NOMO-1 (cell line): Measurements from ENCODE around the gene GRAMD1B.

ENCODE experiments used
- DNase-seq, 2 experiments: peaks; one replicate each; lab custom pipeline; 2025; ENCODE audit not compliant: unreplicated experiment in 2 of 2; lab: John Stamatoyannopoulos, UW

Gene GRAMD1B

DNA sequence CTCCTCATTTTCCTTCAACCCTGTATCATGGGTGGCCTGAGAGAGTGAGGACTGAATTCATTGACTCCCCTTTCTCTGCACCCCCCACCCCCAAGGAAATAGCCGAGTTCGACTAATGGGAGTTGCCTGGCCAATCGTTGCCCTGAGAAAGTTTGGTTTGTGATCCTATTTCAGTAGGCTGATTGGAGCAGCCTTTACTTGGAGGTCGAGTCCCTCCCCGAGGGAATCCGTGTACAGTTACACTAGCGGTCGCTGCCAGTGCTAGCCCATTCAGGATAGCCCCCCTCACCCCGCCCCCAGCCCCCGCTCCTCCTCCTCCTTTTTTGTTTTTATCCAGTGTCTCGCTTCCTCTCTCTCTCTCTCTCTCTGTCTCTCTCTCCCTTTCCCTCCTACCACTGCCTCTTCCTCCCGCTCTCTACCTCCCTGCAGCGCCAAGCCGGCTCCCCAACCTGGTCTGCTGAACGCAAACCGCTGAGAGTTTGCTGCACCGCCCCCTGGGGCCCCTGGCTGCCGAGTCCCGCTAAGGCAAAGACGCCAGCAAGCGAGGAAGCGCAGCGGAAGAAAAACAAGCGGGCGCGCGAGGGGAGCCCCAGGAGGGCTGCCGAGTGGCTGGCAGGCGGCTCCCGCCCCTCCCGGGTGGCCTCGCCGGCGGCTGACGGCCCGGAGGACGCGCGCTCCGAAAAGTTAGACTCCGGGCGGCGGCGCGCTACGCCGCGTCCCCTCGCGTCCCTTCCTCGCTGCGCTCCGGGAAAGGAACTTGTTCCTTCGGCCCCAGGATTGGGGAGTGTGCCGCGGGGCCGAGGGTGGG lies at the start of gene GRAMD1B:
GRAMD1B (plus strand) TSS at position 357 of the 808 bp plus-strand sequence. CDS start 524 bp downstream, outside the sequence.
- peak; percentile 68 to 75 for DNase-seq

DNA sequence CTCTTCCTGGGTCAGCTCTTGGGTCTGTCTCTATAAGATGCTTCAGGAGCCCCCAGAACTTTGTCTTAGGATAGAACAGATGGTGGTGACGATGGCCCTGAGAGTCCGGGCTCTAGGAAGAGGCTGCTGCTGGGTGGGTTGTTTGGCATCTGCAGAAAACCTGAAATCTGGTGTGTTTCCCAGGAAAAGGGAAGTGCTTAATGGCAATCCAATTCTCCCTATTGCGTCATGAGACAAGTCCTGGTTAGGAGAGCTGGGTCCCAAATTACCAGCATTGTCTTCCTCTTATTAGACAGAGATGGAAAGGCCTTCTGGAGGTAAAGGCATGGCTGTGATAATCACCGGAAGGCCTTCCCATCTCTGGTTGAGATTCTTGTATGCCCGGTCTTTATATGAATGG lies 48.9 kb upstream of the GRAMD1B start:
- DNase-seq, result no peak

DNA sequence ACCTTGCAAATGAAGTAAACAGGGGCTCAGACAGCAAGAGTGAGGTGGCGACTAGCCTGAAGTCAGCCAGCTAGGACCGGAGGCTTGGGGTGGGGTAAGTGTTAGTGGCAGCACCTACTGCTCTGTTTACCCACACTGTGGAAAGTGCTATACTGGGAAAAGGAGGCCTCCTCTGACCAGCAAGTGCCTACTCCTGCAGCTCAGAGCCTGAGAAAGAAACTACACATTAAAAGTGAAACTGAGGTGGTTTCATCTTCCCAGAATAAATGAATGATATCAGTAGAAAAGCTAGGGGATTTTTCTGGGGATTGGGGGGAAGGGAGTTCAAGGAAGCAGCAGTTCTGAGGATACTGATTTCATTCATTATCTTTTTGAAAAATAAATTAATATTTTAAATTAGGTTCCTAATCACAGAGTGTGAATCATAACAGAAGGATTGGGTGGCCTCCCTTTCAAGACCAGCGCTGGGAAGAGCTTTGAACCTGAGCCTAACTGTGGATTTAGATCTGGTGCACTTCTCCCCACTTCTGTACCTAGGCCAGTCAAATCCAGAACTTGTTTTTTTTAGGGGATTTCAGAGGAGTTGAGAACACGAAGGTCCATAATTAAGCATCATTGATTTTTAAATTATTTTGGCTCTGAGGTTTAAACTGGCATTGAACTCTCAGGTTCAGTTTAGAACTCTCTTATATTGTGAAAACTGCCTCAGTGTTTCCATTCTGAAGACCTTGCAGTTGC lies 48.1 kb upstream of the GRAMD1B start:
- no peak for DNase-seq

DNA sequence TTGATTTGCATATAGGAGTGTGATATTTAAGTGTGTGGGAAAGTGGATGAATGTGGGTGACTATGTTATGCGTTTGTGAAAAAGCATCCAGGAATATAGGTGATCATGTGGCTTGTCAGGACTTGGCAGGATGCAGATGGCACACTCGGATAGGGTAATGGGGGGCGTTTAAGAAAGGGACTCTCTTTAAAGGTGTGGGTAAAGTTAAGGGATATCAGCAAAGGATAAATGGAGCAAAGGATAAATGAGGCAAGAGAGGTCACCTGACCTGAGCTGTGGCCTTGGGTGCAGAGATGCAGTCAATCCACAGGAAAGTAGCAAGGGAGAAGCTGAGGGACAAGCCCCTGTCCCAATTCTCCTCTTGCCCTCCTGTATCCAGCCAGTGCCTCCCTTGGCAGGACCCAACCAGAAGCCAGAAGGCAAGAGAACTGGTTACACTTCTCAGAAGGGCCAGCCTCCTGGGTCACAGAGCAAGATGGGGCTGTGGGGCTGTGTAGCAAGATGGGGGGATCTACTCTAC lies 47.5 kb upstream of the GRAMD1B start:
- DNase-seq, result no peak

DNA sequence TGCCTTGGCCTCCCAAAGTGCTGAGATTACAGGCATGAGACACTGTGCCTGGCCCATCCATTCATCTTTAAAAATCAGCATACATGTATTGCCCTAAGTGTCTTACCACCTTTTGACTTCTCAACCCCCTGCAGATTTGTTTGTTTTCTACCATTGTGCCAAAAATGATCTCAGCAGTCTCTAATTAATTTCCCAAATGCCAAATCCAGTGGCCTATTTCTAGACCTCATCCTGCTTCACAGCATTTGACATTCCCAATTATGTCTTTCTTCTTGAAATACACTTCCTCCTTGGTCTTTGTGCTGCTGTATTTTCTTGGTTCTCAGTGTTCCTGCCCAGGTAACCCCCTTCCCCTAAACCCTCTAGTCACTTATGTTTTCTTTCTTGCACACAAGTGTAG lies 46.0 kb upstream of the GRAMD1B start:
- DNase-seq, result no peak

DNA sequence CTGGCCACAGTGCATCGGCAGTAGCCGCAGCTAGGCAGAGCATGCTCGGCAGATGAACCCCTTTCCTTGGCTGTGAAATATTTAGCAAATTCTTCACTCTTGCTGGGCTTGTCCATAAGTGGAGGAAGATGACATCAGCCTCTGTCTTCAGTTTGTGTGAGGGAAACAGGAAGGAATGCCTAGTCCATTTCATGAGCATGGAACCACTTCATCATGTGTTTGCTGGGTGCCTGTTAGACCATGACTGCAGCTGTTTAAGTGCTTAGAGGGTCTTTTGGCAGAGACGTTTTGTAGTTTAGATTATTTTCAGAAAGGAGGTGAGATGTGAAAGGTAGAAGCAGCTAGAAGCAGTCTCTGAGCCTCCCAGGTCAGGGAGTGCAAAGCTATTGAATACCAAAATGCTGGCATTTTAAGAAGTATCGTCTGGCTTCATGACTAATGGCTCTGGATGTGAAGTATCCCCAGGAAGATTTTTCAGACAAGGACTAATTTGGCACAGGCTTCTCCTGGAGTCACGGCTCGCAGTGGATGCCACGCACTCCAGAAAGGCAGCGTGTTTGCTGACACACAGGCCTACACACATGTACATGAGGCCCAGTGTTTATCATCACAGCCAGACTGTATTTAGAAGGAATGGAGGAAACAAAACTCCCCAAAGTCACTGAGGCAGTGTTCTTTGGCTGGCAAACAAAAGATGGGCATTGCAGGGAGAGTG lies 43.1 kb upstream of the GRAMD1B start:
- DNase-seq, result no peak

DNA sequence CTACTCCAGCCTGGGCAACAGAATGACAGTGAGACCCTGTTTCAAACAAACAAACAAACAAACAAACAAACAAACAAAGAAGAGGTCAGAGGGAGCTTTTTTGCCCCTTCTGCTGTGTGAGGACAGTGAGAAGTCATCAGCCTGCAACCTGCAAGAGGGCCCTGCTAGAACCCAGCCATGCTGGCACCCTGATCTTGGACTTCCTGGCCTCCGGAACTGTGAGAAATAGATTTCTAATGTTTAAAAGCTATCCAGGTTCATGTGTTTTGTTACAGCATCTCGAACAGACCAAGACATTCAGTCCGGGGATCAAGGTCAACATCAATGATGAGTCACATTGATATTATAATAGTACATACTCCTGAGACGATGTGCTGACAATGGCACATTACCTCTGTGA lies 41.4 kb upstream of the GRAMD1B start:
- DNase-seq, result no peak

DNA sequence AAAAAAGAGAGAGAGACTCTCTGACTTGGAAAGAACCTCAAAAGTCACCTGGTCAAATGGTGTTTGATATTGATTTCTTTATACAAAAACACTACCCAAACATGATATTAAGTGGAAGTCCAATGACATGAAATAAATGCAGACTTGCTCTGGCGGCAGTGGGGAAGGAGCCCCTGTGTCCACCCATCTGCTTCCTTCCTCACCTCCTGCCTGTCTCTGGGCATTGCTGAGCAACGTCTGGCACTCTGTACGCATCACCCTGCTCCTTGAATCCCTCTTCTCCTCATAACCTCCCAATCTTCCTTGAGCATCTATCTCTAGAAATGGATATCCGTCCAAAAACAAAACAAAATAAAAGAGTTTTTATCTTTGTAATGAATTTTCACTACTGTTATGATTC lies 39.9 kb upstream of the GRAMD1B start:
- DNase-seq, result no peak

DNA sequence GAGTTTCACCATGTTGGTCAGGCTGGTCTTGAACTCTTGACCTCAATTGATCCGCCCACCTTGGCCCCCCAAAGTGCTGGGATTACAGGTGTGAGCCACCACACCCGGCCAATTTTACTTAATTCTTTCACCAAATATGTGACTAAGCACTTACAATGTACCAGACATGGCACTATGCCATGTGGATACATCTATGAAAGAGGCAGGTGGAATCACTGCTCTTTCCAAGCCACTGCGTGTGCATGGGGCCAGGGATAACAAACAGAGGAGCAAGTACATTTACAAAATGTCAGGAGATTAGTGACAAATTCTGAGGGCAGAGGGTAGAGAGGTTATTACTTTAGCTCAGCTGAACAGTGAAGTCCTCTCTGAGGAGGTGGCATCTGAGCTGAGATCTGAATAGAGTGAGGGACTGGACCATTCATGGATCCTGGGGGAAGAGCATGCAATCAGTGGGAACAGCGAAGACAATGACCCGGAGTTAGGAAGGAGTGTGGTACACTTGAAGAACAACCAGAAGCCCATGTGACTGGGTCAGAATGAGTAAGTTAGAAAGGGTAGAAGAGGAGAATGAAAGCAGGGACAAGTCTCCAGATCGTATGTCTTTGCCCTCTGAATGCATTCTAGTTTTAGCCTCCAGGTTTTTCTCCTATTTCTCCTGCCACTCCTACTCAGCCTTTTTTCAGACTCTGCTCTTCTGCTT lies 38.3 kb upstream of the GRAMD1B start:
- no peak for DNase-seq

DNA sequence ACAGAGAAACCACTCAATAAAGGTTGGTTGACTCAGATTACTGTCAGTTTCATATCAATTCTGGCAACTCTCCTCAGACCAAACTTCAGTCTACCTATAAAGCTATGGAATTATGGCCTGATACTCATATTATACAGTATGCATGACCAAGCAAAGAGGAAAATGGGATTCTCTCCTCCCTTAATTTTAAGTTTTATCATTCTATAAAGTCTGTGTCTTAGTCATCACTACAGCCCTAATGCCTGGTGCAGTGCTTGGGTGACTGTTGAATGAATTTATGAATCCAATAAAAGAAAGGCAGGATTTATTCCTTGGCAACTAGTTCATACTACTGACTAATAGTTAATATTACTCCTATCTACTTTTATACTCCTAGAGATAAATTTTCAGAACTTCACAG lies 37.6 kb upstream of the GRAMD1B start:
- DNase-seq, result no peak

DNA sequence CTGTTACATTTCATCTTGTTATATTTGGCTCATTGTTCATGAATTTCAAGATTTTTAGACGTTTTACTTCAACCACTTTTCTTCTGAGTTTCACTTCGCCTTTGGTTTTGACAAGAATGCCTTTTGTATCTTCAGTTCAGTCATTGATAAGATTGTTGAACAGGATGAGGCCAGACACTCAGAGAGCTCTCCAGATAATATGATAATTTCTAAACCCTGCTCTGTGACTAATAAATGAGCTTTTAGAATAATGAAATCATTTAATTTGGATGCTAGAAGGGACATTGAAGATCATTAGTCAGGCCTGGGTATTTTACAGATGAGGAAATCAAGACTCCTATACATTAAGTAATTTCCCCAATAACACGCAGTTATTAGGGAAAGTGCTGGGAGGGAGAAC lies 37.2 kb upstream of the GRAMD1B start:
- peak in 1 of 2 experiments; percentile 30 for DNase-seq

DNA sequence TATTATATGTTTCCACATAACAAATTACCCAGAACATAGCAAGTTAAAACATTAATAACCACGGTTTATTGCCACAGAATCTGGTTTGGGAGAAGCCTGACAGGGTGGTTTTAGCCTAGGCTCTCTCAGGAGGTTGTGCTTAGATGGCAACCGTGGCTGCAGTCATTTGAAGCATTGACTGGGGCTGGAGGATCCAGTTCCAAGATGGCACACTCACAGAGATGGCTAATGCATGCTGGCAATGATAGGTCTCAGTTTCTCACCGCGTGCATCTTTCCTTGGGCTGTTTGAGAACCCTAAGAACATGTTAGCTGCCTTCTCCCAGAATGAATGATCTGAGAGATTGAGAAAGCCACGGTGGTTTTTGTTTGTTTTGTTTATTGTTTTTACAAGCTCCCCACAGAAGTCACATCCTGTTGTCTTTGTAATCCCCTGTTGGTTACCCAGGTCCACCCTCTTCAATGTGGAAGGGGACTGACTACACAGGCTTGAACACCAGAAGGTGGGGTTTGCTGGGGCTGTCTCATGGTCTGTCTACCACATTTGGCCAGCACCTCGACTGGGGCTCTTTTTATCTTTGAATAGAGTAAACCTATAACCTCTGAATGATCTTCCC lies 36.6 kb upstream of the GRAMD1B start:
- DNase-seq, result no peak

DNA sequence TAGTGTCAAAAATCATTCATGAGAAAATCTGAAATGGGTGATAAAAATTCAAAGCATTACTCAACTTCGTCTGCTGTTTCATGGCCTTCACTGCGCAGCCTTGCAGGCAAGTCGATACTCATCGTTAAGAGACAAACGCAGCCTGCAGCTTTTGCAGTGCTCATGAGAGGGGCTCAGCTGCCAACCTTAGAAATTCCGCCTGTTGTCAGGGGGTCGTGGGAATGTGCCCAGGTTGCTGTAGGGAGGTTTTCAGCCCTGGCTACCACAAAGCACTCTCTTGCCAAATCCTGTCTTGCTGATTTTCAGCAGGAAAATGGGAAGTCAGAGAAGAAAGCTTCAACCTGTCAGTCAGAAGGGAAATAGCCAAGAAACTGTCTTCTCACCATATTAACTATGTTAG lies 25.4 kb upstream of the GRAMD1B start:
- DNase-seq, result peak; percentile 33 to 52

DNA sequence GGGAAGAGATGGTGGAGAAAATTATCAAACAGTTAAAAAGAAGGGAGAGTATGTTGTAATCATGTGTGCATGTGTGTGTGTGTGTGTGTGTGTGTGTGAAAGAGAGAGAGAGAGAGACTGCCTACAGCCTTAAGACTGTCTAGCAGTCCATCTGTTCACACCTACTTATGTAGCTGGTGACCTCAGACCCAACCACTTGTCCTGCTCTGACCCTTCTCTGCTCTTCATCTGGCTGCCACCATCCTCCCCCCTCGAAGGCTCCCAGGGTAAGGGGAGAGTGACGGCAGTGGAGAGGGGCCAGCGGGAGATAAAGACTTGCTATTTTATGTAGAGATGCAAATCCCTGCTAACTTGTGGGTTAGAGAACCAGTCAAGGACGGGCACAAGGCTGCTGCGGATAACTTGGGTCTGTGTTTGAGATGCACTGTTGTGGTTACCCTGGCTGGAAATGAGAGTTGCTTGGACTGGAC lies 24.9 kb upstream of the GRAMD1B start:
- DNase-seq, result no peak

DNA sequence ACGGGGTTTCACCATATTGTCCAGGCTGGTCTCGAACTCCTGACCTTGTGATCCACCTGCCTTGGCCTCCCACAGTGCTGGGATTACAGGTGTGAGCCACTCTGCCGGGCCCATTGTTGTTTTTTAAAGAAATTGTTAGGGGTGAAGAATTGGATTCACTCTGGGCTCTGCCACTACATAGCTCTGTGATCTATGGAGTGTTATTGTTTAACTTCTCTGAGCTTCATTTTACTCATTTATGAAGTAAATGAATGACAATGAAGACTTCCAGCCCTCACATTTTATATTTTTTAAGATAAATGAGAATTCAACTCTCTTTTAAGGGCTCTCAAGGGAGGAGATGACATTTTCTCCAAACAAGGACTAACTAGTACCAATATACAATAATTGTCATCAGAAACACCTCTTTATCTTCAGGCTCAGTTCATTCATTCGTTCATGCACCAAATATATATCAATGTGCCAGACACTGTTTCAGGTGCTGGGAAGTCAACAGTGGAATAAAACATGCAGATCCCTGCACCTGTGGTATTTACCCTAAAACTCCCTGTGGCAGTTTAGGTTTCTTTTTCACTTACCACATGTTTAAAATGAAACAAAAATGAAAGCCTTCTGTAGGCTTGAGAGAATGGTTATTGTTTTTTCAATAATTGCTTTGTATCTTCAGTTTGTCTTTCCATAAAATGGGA lies 23.5 kb upstream of the GRAMD1B start:
- no peak for DNase-seq

DNA sequence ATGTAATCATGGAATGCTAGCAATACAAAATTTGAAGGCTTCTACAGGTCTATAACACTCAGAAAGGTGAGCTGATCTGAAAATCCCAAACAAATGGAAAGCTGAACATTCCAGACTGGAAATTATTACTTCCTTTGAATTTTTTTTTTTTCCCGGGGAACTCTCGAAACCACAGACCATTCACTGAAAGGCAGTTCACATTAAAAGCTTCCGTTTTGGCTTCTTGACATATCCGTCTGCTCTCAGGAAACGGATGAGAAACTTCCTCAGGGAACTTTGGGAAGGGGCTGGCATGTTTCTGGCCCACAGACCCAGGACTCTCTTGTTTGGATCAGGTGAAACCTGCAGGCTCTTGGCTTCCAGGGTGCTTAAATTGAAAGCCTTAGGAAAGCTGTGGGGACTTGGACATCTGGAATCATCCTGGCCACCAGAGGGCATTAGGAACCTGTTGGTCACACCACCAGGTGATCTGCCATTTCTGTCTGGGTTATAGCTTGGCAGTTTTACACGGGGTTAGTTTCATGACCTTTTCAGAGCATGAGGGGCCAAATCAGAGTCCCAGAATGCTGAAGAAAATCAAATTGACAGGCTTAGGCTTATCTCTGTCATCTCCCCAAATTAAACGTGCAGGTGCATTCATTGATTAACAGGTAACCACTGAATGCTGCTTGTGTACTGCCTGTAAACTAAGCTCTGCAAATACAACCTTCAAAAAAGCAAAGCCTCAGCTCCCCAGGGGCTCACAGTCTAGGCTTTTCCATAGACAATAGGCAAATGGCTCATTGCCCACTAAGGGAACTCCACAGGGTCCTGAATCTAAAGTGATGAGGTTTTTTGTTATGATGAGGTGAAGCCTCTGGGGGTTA lies 22.7 kb upstream of the GRAMD1B start:
- DNase-seq, result peak; percentile 29 to 35

DNA sequence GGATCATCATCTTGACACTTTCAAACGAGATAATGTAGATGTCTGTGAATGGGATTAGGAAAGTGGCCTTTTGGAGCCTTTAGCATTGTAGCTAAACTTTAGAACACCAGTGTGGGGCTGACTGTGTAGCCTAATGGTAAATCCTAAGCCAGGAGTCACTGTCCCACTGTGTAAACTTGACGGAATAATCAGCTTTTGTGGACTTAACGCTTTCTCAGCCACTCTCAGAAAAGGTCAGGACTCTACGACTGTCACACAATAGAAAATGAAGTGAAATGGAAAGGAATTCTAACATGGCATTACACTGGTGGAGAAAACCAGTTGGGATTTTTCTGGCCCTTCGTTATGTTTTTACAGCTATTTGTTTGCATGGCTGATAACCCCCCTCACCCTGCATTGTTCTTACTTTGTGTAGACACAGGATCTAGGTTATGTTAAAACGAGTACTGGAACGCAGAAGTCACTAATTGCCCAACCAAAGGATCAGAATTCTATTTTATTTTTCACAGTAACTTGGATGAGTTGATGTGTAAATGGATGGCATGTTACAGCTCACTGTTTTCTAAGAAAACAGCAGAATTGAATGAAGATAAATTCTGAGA lies 22.0 kb upstream of the GRAMD1B start:
- DNase-seq, result no peak
